ENCODE measurements around the gene VAC14.

DNA sequence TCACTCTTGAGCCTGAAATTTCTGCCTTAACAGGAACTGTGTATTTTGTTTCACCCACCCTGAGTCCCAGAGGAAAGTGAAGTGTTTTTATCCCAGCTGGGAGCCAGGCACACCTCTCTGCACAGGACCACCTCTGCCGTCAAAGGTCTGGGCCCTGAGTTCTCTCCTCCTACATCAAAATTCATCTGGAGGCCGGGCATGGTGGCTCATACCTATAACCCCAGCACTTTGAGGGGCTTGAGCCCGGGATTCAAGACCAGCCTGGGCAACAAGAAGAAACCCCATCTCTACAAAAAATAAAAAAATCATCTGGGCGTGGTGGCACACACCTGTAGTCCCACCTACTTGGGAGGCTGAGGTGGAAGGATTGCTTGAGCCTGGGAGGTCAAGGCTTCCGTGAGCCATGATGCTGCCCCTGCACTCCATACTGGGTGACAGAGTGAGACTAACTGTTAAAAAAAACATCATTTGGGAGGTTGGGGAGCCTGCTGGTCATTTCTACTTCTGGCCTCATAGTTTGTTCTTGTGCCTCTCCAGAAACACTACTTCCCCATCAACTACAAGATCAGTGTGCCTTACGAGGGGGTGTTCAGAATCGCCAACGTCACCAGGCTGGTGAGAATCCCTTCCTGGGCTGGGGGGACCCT lies 144.8 kb downstream of the VAC14 start:
- TF ChIP-seq, protein P1, sequence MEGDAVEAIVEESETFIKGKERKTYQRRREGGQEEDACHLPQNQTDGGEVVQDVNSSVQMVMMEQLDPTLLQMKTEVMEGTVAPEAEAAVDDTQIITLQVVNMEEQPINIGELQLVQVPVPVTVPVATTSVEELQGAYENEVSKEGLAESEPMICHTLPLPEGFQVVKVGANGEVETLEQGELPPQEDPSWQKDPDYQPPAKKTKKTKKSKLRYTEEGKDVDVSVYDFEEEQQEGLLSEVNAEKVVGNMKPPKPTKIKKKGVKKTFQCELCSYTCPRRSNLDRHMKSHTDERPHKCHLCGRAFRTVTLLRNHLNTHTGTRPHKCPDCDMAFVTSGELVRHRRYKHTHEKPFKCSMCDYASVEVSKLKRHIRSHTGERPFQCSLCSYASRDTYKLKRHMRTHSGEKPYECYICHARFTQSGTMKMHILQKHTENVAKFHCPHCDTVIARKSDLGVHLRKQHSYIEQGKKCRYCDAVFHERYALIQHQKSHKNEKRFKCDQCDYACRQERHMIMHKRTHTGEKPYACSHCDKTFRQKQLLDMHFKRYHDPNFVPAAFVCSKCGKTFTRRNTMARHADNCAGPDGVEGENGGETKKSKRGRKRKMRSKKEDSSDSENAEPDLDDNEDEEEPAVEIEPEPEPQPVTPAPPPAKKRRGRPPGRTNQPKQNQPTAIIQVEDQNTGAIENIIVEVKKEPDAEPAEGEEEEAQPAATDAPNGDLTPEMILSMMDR (IDR thresholded peaks at IDR 0.05; ENCODE audit: low read length): no peak
- no peak for TF ChIP-seq EZH2 (IDR thresholded peaks at IDR 0.05; ENCODE audit: borderline replicate concordance, low read length)

Measured in OCI-LY1 (cell line).